Osteoblast (primary cell): ENCODE results near the gene MERTK. TPM values are rescaled to one million over a fixed set of nuclear protein-coding genes. Genes with fewer than 3 reads are reported as not detected.

Experiments
- DNase-seq: peaks from one replicate; pipeline ENCODE4 v3.0.0; 2011; ENCODE audit warnings: low spot score, mixed read lengths; ENCODE audit not compliant: insufficient read length; ENCODE audit errors: missing footprints
- H2AFZ ChIP-seq: 2 replicates; pipeline ENCODE4 v1.6.0; 2011; ENCODE audit warnings: mild to moderate bottlenecking, low read length
- H3K27ac ChIP-seq: 2 replicates; pipeline ENCODE4 v1.5.1; 2011; ENCODE audit warnings: mild to moderate bottlenecking, low read depth, low read length, moderate library complexity
- H3K27me3 ChIP-seq: 2 replicates; pipeline ENCODE4 v1.6.0; 2012; ENCODE audit warnings: mild to moderate bottlenecking, control low read depth, inconsistent platforms, low read length, moderate library complexity; ENCODE audit not compliant: insufficient read depth
- H3K36me3 ChIP-seq: 2 replicates; pipeline ENCODE4 v1.5.1; 2011; ENCODE audit warnings: mild to moderate bottlenecking, low read length, control low read depth, moderate library complexity; ENCODE audit not compliant: insufficient read depth
- H3K4me1 ChIP-seq: 2 replicates; pipeline ENCODE4 v1.5.1; 2011; ENCODE audit warnings: mild to moderate bottlenecking, low read length, control low read depth, moderate library complexity; ENCODE audit not compliant: insufficient read depth
- H3K4me2 ChIP-seq: 2 replicates; pipeline ENCODE4 v1.6.0; 2011; ENCODE audit warnings: mild to moderate bottlenecking, low read length; ENCODE audit not compliant: insufficient read depth
- H3K4me3 ChIP-seq: fragments of 200-600 bp; sonication (generic); 3 replicates; pipeline ENCODE4 v1.5.1; 2012; ENCODE audit warnings: mild to moderate bottlenecking, low read length, inconsistent platforms; ENCODE audit not compliant: insufficient read depth
- H3K79me2 ChIP-seq: 2 replicates; pipeline ENCODE4 v1.6.0; 2012; ENCODE audit warnings: mild to moderate bottlenecking, low read length, control low read depth, inconsistent platforms; ENCODE audit not compliant: insufficient read depth
- H3K9me3 ChIP-seq: 2 replicates; pipeline ENCODE4 v1.5.1; 2011; ENCODE audit warnings: low read depth, low read length, control low read depth
- H4K20me1 ChIP-seq: 2 replicates; pipeline ENCODE4 v1.6.0; 2012; ENCODE audit warnings: mild to moderate bottlenecking, low read length, control low read depth; ENCODE audit not compliant: insufficient read depth
- CTCF ChIP-seq: IDR thresholded peaks from 2 replicates; pipeline ENCODE4 v1.5.1; 2011; ENCODE audit warnings: mild to moderate bottlenecking, low read depth, low read length, moderate library complexity; ENCODE audit errors: extremely low read depth
- total RNA-seq: library from RNA; depleted of rRNA; stranded (reverse); fragments of >200 nt; gene quantifications from 2 replicates; pipeline ENCODE4 v1.2.3, GENCODE V29; 2012

MERTK gene
- total RNA-seq, 1 donor = 0.72 TPM

- Histone ChIP-seq H3K9me3 (no peaks in the 10 kb centered on the region), H3K27me3 (no peaks in the 10 kb centered on the region), H3K27ac (peak overlapping the region; percentile 84), H4K20me1 (peaks cover 23% of the 10 kb centered on the region), H3K4me2 (peak overlapping the region; percentile 86), H3K4me3 (peak overlapping the region; percentile 95), H3K36me3 (peaks cover 18% of the 10 kb centered on the region), H3K4me1 (peaks cover 19% of the 10 kb centered on the region), H3K79me2 (peaks cover 32% of the 10 kb centered on the region), H2AFZ (peak overlapping the region; percentile 87)
- TF ChIP-seq CTCF = no peak
- DNase-seq = peak; percentile 93
Observed at GRCh38 chr2:112055730-112056625, 157.6 kb downstream of the MERTK start.

- Histone ChIP-seq H3K79me2 (peaks cover 36% of the 10 kb centered on the region), H4K20me1 (peaks cover 23% of the 10 kb centered on the region), H3K27me3 (no peaks in the 10 kb centered on the region), H3K4me1 (peaks cover 19% of the 10 kb centered on the region), H3K4me3 (peak overlapping the region; percentile 95), H2AFZ (peak overlapping the region; percentile 87), H3K9me3 (no peaks in the 10 kb centered on the region), H3K36me3 (peaks cover 24% of the 10 kb centered on the region), H3K4me2 (peak overlapping the region; percentile 86), H3K27ac (peak overlapping the region; percentile 84)
- no peak for TF ChIP-seq CTCF
- peak; percentile 63 for DNase-seq
Observed at GRCh38 chr2:112056626-112056987, 158.2 kb downstream of the MERTK start.

- no peak overlapping the region for H3K27ac ChIP-seq
- TF ChIP-seq CTCF = no peak
- H3K4me2 ChIP-seq = no peak overlapping the region
- H3K36me3 ChIP-seq = peaks cover 47% of the 10 kb centered on the region
- no peaks in the 10 kb centered on the region for H3K9me3 ChIP-seq
- H3K27me3 ChIP-seq = no peaks in the 10 kb centered on the region
- H3K4me3 ChIP-seq = no peak overlapping the region
- peak; percentile 70 for DNase-seq
- H3K79me2 ChIP-seq = peaks cover 56% of the 10 kb centered on the region
- H3K4me1 ChIP-seq = peaks cover 13% of the 10 kb centered on the region
- no peak overlapping the region for H2AFZ ChIP-seq
- H4K20me1 ChIP-seq = peaks cover 19% of the 10 kb centered on the region
Observed at GRCh38 chr2:112059671-112060070, 161.3 kb downstream of the MERTK start.

GRCh38 chr2:112061299-112061698, 162.9 kb downstream of the MERTK start:
- peaks cover 56% of the 10 kb centered on the region for H3K79me2 ChIP-seq
- H3K27me3 ChIP-seq = no peaks in the 10 kb centered on the region
- no peak overlapping the region for H3K4me2 ChIP-seq
- no peak overlapping the region for H3K4me3 ChIP-seq
- peaks cover 23% of the 10 kb centered on the region for H3K4me1 ChIP-seq
- no peaks in the 10 kb centered on the region for H3K9me3 ChIP-seq
- peaks cover 19% of the 10 kb centered on the region for H4K20me1 ChIP-seq
- no peak for TF ChIP-seq CTCF
- no peak overlapping the region for H3K27ac ChIP-seq
- DNase-seq = no peak
- peaks cover 56% of the 10 kb centered on the region for H3K36me3 ChIP-seq
- H2AFZ ChIP-seq = no peak overlapping the region
